ENCODE measurements around the gene RTL5.
"Not testable (repeated sequence)": the region's sequence is repeated elsewhere in the genome, so short reads cannot be mapped to it uniquely, and the experiment has no call there.

Gene RTL5

GRCh38 chrX:72131317-72132294, at the start of gene RTL5:
RTL5 (minus strand) TSS chrX:72131915.
- DNase-seq (ENCODE audit: low read depth in 2 of 2): peak in 1 of 2 donors; percentile 23

DNA sequence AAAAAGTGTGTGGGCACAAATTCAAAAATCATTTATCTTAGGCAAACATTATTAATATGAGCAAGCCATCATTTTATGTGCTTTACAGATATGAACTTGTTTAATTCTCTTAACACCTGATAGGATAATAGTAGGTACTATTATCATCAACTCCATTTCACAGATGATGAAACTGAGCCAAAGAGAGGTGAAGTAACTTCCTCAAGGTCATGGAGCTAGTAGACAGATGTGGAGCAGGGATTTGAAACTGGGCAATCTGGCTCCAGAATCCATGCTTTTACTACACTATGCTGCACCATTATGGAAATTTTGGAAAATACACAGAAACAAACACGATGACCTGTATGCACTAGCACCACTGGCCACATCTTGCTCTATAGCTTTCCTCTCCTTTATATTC, 48.8 kb upstream of the RTL5 start:
- DNase-seq (ENCODE audit: low read depth in 2 of 2): no peak

- DNase-seq (ENCODE audit: low read depth in 2 of 2): no peak
These were observed 45.3 kb upstream of the RTL5 start for GRCh38 chrX:72176981-72177380.

DNA sequence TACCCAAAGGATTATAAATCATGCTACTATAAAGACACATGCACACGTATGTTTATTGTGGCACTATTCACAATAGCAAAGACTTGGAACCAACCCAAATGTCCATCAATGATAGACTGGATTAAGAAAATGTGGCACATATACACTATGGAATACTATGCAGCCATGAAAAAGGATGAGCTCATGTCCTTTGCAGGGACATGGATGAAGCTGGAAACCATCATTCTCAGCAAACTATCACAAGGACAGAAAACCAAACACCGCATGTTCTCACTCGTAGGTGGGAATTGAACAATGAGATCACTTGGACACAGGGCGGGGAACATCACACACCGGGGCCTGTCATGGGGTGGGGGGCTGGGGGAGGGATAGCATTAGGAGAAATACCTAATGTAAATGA, 44.6 kb upstream of the RTL5 start:
- DNase-seq (ENCODE audit: low read depth in 2 of 2): not testable (repeated sequence)

DNA sequence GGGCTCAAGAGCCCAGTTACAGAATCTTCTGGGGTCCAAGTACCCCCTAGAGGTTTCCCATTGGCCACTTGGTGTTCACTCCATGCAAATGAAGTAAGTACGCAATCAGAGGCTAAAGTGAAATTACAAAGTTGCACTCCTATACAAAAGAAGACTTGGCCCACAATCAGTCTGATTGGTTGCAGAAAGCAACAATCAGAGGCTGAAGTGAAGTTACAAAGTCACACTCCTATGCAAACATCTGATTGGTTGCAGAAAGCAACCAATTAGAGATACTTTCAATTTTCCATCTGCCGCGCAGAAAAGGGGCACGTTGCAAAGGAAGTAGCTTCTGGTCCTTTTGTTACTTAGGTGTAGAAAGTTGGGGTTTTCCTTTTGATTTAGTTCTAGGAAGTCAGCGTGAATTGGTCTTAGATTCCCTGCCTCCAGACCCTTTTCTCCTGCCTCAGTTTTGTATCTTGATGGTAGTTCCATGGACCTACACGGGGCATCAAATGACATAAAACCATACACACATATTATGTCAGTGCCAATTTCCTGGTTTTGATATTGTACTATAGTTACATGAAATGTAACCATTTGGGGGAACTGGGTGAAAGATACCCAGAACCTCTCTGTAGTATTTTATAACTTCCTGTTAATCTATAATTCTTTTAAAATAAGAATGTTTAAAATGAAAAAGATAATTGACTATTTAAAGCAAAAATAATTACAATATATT, 37.5 kb upstream of the RTL5 start:
- DNase-seq (ENCODE audit: low read depth in 2 of 2): no peak

DNA sequence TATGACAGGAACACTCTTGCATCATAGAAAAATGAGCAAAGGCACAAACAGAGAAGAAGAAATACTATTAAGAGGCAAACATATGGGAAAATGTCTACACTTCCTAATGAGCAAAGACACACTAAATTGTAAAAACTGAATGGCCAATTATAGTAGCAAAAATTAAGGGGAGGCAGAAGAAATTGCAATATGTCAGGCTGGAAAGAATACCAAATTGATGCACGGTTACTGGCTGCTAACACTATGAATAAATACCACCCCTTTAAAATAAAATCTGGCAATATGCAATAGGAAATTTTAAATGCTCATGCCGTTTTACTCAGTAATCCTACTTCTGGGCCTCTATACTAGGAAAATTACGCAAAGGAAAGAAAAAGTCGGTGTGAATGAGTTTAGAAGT, 33.8 kb upstream of the RTL5 start:
- no peak for DNase-seq (ENCODE audit: low read depth in 2 of 2)

GRCh38 chrX:72159769-72160168, 28.1 kb upstream of the RTL5 start:
- DNase-seq (ENCODE audit: low read depth in 2 of 2): no peak

- DNase-seq (ENCODE audit: low read depth in 2 of 2): no peak
These were observed 27.1 kb upstream of the RTL5 start for GRCh38 chrX:72158773-72159172.

GRCh38 chrX:72146527-72146926, 14.8 kb upstream of the RTL5 start:
- DNase-seq (ENCODE audit: low read depth in 2 of 2): no peak

DNA sequence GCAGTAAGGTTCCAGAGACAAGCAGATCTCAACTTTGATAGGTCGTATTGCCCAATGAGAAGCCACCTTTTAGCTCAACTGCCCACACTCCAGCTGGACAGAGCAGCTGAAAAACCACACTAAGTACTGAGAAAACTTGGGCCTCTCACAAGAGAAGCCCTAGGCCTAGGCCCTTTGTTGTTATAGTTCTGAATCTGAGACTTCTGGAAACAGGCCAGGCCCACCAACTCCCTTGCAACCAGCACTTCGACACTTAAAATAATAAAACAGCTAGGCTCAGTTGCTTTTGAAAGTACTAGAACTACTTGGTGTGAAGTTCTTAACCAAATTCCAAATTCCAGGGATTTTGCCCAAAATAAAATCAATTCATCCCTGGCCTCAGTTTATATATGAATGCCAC, 13.5 kb upstream of the RTL5 start:
- no peak for DNase-seq (ENCODE audit: low read depth in 2 of 2)

DNA sequence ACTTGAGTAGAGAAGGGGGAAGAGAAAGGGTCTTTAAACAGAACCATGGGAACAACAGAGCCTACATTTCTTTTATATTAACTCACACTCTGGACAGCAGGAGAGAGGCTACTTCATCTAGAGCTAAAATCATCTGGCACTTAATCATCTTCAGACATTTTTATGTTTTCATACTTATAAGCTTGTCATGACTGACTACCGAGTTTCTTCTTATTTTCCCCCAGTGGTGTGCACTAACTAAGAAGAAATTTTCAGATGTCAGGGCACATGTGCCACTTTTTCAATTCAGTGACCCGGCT, 11.8 kb upstream of the RTL5 start:
- no peak for DNase-seq (ENCODE audit: low read depth in 2 of 2)

- DNase-seq (ENCODE audit: low read depth in 2 of 2): no peak
These were observed 11.3 kb upstream of the RTL5 start for GRCh38 chrX:72142794-72143608.

DNA sequence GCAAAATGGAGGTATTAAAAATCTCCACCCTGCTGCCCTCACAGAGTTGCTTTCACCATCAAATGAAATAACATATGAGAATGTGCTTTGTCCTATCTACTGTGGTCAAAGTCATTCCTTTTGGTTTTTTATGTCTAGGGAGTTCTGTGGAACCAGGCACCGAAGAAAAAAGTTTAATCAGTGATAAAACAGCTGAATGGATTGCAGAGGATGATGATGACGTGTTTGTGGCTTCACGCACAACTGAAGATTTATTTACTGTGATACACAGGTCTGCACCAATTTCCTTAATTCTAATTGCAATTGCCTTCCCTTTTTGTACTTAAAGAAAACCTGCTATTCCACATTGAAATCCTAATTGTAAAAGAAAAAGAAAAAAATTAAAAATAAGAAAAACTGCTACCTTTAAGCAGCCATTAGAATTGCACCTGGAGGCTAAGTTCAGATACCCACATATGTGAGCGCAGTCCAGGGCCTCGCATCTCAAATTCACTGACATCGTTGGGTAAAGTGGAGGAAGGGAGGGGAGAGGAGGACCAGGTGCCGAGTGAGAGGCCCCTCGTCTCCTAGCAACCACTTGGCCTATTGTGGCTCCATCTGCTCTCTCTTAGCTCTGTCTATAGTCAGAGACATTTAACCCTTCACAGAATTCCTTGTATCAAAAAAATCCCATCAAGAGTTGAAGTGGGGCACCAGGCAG, 10.5 kb upstream of the RTL5 start:
- no peak for DNase-seq (ENCODE audit: low read depth in 2 of 2)

GRCh38 chrX:72141372-72142004, 9.8 kb upstream of the RTL5 start:
- no peak for DNase-seq (ENCODE audit: low read depth in 2 of 2)

DNA sequence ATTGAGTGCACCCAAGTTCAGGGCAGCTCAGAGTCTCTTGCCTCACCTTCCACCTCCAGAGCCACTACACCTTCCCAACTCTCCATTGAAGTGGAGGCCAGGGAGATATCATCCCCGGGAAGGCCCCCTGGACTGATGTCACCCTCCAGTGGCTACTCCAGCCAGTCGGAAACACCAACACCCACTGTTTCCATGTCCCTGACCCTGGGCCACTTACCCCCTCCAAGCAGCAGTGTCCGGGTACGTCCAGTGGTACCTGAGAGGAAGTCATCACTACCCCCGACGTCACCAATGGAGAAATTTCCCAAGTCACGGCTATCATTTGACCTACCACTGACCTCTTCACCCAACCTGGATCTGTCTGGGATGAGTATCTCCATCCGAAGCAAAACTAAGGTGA, 7.8 kb upstream of the RTL5 start:
- DNase-seq (ENCODE audit: low read depth in 2 of 2): no peak

- DNase-seq (ENCODE audit: low read depth in 2 of 2): no peak
These were observed 6.3 kb upstream of the RTL5 start for GRCh38 chrX:72137846-72138495.

DNA sequence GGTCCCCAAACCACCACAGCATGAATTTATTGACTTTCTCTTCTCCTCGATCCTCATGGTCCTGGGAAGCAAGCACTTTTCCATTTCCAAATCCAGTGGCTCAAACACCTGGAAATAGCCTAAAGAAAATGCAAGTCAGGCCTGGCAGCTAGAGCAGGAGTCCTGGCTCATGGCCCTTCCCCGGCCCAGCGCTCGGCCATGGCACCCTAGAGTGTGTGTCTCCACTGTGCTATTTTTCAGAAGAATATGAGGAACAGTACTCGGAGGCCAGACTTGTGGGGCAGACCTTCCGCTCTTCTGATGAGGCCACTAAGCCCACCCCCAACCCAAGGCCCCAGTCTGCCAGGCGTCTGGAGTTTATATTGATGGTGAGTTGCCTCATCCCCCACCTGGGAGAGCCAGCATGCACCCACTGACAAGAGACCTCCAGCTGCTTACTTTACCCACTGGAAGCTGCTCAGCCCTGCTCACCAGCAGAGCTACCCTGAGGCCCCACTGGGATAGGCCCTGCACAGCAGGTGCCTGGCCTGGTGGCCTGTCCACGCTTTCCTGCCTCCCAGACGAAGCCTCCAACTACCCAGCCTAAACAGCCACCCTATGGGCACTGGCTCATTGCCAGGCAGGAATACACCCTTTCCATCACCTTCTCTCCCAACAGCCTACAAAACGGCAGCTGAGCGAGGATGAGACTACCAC, 2.3 kb upstream of the RTL5 start:
- no peak for DNase-seq (ENCODE audit: low read depth in 2 of 2)

GRCh38 chrX:72132456-72132855, 741 bp upstream of the RTL5 start:
- DNase-seq (ENCODE audit: low read depth in 2 of 2): no peak

GRCh38 chrX:72130762-72131250, 909 bp downstream of the RTL5 start:
- DNase-seq (ENCODE audit: low read depth in 2 of 2): no peak
